Vagina (tissue), 2 donors: ENCODE data around the gene C5AR1. TPM values are rescaled to one million over a fixed set of nuclear protein-coding genes. Genes with fewer than 3 reads are reported as not detected.
"Not testable (repeated sequence)": the region's sequence is repeated elsewhere in the genome, so short reads cannot be mapped to it uniquely, and the experiment has no call there.

ENCODE experiments used
- DNase-seq, 2 donors: peaks; one replicate each; pipeline ENCODE4 v3.0.0-alpha.2; 2017; ENCODE audit errors: extremely low spot score in 2 of 2
- H3K27ac ChIP-seq: fragments of 200-600 bp; sonication (generic); one replicate; pipeline ENCODE4 v1.5.1; 2019
- H3K27me3 ChIP-seq: fragments of 200-600 bp; sonication (generic); one replicate; pipeline ENCODE4 v1.5.1; 2019
- H3K36me3 ChIP-seq, 2 donors: fragments of 200-600 bp; sonication (generic); one replicate each; pipeline ENCODE4 v1.5.1; 2017 to 2019
- H3K4me1 ChIP-seq: fragments of 200-600 bp; sonication (generic); one replicate; pipeline ENCODE4 v1.5.1; 2019
- H3K4me3 ChIP-seq, 2 donors: fragments of 200-600 bp; sonication (generic); 1 replicate in 1 of 2; 2 replicates in 1 of 2; pipeline ENCODE4 v1.5.1; 2016 to 2019
- H3K9me3 ChIP-seq: fragments of 200-600 bp; sonication (generic); one replicate; pipeline ENCODE4 v1.5.1; 2019
- POLR2A ChIP-seq, 2 donors: fragments of 450-650 bp; IDR thresholded peaks; one replicate each; pipeline ENCODE4 v1.6.1; 2017; ENCODE audit warnings: antibody characterized with exemption in 2 of 2, mild to moderate bottlenecking in 2 of 2, moderate library complexity in 2 of 2
- POLR2AphosphoS5 ChIP-seq, 2 donors: sonication (generic); formaldehyde crosslinking; IDR thresholded peaks; one replicate each; pipeline ENCODE4 v1.9.0; 2017; ENCODE audit warnings: antibody characterized with exemption in 2 of 2, mild to moderate bottlenecking in 2 of 2, low read depth in 1 of 2; ENCODE audit not compliant: insufficient read depth in 1 of 2
- intact Hi-C: fragments of 100-400 bp; cut with DNase I; formaldehyde crosslinking; loops from one replicate; pipeline ENCODE4 v1.15.1; 2023
- total RNA-seq: library from RNA; depleted of rRNA; stranded (reverse); fragments of >200 nt; gene quantifications from one replicate; pipeline ENCODE4 v1.2.3, GENCODE V29; 2016
- TF ChIP-seq, protein P1 (sequence below), 3 experiments: fragments of 450-650 bp in 2 of 3; fragments of 200-600 bp in 1 of 3; sonication (generic) in 1 of 3; IDR thresholded peaks; one replicate each; pipeline ENCODE4 v1.5.1; 2017 to 2019; ENCODE audit warnings: antibody characterized with exemption in 3 of 3, mild to moderate bottlenecking in 2 of 3, moderate library complexity in 2 of 3

Gene C5AR1
- total RNA-seq, 1 donor from 2014 or later, result 12.5 TPM

DNA sequence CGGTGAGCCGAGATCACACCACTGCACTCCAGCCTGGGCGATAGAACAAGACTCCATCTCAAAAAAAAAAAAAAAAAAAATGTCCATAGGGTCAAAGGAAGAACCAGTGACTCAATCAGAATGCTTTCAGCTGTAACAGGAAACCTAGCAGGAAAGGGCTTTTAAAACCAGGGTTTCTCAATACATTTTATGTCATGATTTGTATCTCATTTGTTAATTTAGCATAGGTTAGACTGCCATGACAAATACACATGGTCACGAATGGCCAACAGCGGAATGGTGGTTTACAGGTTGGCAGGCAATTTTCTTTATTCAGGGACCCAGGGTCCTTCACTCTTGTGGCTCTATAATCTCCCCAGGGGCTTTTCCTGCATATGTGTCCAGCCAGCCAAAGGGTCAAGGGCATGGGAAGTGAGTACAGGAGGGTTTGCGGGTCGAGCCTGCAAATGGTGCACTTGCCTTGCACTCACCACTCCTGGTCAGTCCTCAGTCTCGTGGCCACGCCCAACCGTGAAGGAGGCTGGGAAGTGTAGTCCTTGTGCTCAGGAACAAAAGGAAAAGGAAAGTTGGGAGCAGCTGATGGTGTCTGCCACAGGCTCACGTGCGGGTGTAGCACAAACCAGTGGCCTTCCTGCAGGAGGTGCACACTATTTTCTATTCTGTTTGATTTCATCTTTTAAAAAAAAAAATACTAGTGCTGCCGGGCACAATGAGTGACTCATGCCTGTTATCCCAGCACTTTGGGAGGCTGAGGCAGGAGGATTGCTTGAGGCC is 54.3 kb downstream of the C5AR1 start:
- Histone ChIP-seq H3K36me3 (peaks cover 0 to 75% of the 10 kb centered on the region in 2 donors), H3K9me3 (no peaks in the 10 kb centered on the region), H3K4me1 (no peaks in the 10 kb centered on the region), H3K27me3 (no peaks in the 10 kb centered on the region), H3K4me3 (no peak overlapping the region), H3K27ac (no peak overlapping the region)
- no peak for DNase-seq
- TF ChIP-seq POLR2A (IDR thresholded peaks at IDR 0.05) (no peak), POLR2AphosphoS5 (IDR thresholded peaks at IDR 0.05; ENCODE audit: insufficient read depth in 1 of 2, low read depth in 1 of 2) (no peak)
- TF ChIP-seq, protein P1, sequence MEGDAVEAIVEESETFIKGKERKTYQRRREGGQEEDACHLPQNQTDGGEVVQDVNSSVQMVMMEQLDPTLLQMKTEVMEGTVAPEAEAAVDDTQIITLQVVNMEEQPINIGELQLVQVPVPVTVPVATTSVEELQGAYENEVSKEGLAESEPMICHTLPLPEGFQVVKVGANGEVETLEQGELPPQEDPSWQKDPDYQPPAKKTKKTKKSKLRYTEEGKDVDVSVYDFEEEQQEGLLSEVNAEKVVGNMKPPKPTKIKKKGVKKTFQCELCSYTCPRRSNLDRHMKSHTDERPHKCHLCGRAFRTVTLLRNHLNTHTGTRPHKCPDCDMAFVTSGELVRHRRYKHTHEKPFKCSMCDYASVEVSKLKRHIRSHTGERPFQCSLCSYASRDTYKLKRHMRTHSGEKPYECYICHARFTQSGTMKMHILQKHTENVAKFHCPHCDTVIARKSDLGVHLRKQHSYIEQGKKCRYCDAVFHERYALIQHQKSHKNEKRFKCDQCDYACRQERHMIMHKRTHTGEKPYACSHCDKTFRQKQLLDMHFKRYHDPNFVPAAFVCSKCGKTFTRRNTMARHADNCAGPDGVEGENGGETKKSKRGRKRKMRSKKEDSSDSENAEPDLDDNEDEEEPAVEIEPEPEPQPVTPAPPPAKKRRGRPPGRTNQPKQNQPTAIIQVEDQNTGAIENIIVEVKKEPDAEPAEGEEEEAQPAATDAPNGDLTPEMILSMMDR (IDR thresholded peaks at IDR 0.05), result no peak
- intact Hi-C loops, result no loop called here

DNA sequence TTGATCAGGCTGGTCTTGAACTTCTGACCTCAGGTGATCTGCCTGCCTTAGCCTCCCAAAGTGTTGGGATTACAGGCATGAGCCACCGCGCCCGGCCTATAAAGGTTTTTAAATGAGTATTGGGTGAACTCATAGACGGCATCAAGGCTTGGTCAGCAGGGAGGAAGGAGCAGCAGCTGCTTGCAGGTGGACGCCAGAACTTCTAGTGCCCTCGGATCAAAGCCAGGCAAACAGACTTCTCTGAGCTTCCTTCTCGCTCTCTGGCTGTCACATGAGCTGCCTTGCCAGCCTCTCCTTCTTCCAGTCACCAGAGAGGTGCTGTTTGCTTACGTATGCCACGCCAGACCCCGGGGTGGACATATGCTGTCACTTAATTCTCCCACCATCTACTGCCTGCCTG is 55.8 kb downstream of the C5AR1 start:
- H3K27ac ChIP-seq, H3K27me3 ChIP-seq, DNase-seq, H3K4me1 ChIP-seq, H3K4me3 ChIP-seq, intact Hi-C loops, H3K9me3 ChIP-seq: not testable (repeated sequence)
- peaks cover 0 to 72% of the 10 kb centered on the region in 2 donors for H3K36me3 ChIP-seq

DNA sequence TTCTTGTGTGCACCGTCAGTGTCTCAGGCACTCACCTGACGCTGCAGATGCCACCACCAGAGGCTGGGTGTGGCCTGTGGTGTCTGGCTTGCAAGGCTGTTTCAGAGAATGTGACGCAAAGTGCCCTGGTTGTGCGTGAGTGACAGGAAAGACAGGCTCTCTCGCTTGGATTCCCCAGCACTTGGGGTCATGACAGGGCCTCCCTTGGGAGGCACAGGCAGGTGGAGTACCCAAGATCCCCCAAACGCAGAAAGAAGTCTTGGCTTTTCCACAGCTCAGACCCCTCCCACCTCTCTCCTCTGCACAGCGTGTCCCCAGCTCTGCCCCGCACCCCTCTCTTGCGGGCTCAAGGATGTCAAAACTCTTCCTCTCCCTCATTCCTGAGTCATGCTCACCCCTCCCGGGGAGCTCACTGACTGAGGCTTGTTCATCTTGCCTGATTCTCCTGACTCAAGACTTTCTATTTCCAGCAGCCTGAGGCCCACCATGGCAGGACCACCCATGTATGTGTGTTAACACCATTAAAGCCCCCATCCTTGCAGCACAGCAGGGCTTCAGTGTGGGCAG is 60.5 kb downstream of the C5AR1 start:
- H3K4me1 ChIP-seq, result no peaks in the 10 kb centered on the region
- no peak overlapping the region for H3K27ac ChIP-seq
- H3K27me3 ChIP-seq, result no peaks in the 10 kb centered on the region
- TF ChIP-seq, protein P1 (IDR thresholded peaks at IDR 0.05), result no peak
- TF ChIP-seq POLR2AphosphoS5 (IDR thresholded peaks at IDR 0.05; ENCODE audit: insufficient read depth in 1 of 2, low read depth in 1 of 2), result peak in 1 of 2 donors; percentile 42
- H3K36me3 ChIP-seq, result peaks cover 0 to 68% of the 10 kb centered on the region in 2 donors
- H3K9me3 ChIP-seq, result no peaks in the 10 kb centered on the region
- DNase-seq, result no peak
- intact Hi-C loops, result no loop called here
- H3K4me3 ChIP-seq, result no peak overlapping the region

DNA sequence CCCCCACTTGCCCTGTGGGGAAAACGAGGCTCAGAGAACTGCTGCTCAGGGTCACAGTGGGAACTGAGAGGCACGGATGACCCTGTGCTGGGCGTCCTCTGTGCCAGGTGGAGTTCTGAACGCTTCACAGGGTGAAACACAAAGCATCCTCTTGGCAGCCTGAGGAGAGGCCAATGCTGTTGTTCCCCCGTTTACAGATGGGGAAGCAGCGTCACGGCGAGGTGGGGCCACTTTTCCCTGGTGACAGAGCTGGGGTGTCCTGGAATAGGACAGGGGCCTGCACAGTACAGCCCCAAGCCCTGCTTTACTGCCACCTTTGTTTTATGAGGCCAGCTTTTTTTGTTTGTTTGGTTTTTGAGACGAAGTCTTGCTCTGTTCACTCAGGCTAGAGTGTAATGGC is 61.6 kb downstream of the C5AR1 start:
- intact Hi-C loops, result no loop called here
- no peaks in the 10 kb centered on the region for H3K4me1 ChIP-seq
- no peak overlapping the region for H3K4me3 ChIP-seq
- H3K27ac ChIP-seq, result no peak overlapping the region
- peaks cover 0 to 79% of the 10 kb centered on the region in 2 donors for H3K36me3 ChIP-seq
- H3K9me3 ChIP-seq, result no peaks in the 10 kb centered on the region
- no peaks in the 10 kb centered on the region for H3K27me3 ChIP-seq
- TF ChIP-seq POLR2A (IDR thresholded peaks at IDR 0.05), result no peak
- TF ChIP-seq POLR2AphosphoS5 (IDR thresholded peaks at IDR 0.05; ENCODE audit: insufficient read depth in 1 of 2, low read depth in 1 of 2), result no peak
- TF ChIP-seq, protein P1 (IDR thresholded peaks at IDR 0.05), result no peak
- DNase-seq, result no peak

Other genes with a start within 250 kb of the C5AR1 start
- gene ZC3H4, start 196.1 kb upstream of the C5AR1 start, total RNA-seq, result 21.9 TPM
- 32.7 TPM for gene SAE1, start 179.0 kb upstream of the C5AR1 start, total RNA-seq
- gene BBC3, start 78.7 kb upstream of the C5AR1 start, total RNA-seq, result 4.7 TPM
- 19.2 TPM for gene CCDC9, start 53.3 kb upstream of the C5AR1 start, total RNA-seq
- 18.9 TPM for gene INAFM1, start 35.0 kb upstream of the C5AR1 start, total RNA-seq
- 15.2 TPM for gene C5AR2, start 22.3 kb downstream of the C5AR1 start, total RNA-seq
- gene DHX34, start 39.5 kb downstream of the C5AR1 start, total RNA-seq, result 15.2 TPM
- gene MEIS3, start 109.7 kb downstream of the C5AR1 start, total RNA-seq, result 20.6 TPM
- 0.49 TPM for gene SLC8A2, start 162.0 kb downstream of the C5AR1 start, total RNA-seq
- gene KPTN, start 174.4 kb downstream of the C5AR1 start, total RNA-seq, result 9.6 TPM
- 108 TPM for gene NAPA, start 205.2 kb downstream of the C5AR1 start, total RNA-seq